ENCODE measurements around the gene SMIM28. TPM values are rescaled to one million over a fixed set of nuclear protein-coding genes. Genes with fewer than 3 reads are reported as not detected.

SMIM28 gene
- total RNA-seq, 1 experiment from 2014 or later, result not detected

DNA sequence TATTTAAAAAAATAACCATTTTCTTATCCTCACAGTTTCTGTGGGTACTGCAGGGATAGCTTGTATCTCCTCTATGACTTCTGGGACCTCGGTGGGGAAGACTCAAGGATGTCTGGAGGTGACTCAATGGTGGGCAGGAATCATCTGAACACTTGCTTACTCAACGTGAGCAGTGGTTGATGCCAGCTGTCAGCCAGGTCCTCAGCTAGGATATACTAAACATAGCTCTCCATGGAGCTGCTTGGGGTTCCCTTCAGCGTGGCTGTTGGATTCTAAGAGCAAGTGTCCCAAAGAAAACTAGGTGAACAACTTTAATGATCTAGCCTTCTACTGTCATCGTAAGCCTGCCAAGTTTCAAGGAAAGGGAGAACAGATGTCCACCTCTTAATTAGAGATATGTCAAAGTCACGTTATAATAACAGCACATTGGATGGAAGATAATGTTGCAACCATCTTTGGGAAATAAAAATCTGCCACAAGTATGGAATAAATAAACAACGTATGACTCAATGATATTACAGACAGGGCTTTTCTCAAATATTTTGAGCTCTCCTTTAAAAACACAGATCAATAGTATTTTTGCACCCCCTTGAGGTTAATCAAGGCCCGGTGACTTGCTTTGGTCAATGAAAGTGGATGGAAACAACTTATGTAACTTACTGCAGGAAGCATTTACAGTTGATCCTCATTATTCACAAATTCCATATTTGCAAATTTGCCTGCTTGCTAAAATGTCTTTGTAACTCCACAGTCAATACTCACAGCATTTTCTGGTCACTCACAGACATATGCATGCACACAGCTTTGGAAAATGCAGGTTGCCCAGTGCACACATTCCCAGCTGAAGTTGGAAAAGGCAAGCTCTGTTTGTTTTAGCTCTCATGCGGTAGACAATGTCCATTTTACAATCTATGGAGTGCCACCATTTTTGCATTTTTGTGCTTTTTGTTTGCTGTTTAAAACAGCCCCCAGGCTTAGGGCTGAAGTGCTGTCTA, 19.7 kb downstream of the SMIM28 start:
- H3K36me3 Mint-ChIP-seq (ENCODE audit: insufficient read depth, unreplicated experiment), result no peaks in the 10 kb centered on the region
- DNase-seq, result no peak
- TF ChIP-seq, protein P1, sequence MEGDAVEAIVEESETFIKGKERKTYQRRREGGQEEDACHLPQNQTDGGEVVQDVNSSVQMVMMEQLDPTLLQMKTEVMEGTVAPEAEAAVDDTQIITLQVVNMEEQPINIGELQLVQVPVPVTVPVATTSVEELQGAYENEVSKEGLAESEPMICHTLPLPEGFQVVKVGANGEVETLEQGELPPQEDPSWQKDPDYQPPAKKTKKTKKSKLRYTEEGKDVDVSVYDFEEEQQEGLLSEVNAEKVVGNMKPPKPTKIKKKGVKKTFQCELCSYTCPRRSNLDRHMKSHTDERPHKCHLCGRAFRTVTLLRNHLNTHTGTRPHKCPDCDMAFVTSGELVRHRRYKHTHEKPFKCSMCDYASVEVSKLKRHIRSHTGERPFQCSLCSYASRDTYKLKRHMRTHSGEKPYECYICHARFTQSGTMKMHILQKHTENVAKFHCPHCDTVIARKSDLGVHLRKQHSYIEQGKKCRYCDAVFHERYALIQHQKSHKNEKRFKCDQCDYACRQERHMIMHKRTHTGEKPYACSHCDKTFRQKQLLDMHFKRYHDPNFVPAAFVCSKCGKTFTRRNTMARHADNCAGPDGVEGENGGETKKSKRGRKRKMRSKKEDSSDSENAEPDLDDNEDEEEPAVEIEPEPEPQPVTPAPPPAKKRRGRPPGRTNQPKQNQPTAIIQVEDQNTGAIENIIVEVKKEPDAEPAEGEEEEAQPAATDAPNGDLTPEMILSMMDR (IDR thresholded peaks at IDR 0.05; ENCODE audit: insufficient read depth in 1 of 2, low read depth in 1 of 2, low read length in 1 of 2, severe bottlenecking in 1 of 2, unreplicated experiment in 1 of 2), result no peak
- no peaks in the 10 kb centered on the region for H3K27me3 Mint-ChIP-seq (ENCODE audit: insufficient read depth, unreplicated experiment)
- intact Hi-C loops (cut with micrococcal nuclease; ENCODE audit: unreplicated experiment), result no loop called here
- Histone ChIP-seq H3K36me3 (ENCODE audit: control insufficient read depth, insufficient read depth, low read length) (no peaks in the 10 kb centered on the region), H3K4me3 (ENCODE audit: low read depth, low read length) (no peak overlapping the region), H3K9me3 (no peaks in the 10 kb centered on the region), H3K4me1 (no peaks in the 10 kb centered on the region), H3K27me3 (replicated peaks; ENCODE audit: control insufficient read depth, insufficient read depth, low read length) (no peaks in the 10 kb centered on the region)
- BruUV-seq (replicated peaks), result no TSS peak
- no peaks in the 10 kb centered on the region for H3K9me3 Mint-ChIP-seq (ENCODE audit: unreplicated experiment)
- CTCF ChIA-PET, result interaction anchor here (1.0 kb wide), 3 partner anchors 107 to 261 kb away, joined by 3 read pairs; no protein-coding TSS in a partner anchor
- no peak overlapping the region for H3K27ac Mint-ChIP-seq (ENCODE audit: unreplicated experiment)
- H3K4me3 Mint-ChIP-seq (ENCODE audit: unreplicated experiment), result no peak overlapping the region
- H3K4me1 Mint-ChIP-seq (ENCODE audit: low read depth, unreplicated experiment), result no peaks in the 10 kb centered on the region
- POLR2A ChIA-PET, result no interaction called here

DNA sequence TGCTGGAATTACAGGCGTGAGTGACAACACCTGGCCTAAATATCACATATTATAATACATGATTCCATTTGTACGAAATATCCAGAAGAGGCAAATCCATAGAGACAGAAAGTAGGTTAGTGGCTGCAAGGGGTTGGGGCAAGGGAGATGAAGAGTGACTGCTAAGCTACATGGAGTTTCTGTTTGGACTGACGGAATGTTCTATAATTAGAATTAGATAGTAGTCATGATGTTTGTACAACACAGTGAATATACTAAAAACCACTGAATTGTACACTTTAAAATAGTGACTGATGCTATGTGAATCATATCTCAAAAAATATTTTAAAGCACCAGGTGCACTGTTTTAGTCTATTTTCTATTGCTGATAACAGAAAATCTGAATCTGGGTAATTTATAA, 22.6 kb downstream of the SMIM28 start:
- Histone ChIP-seq H3K27me3 (replicated peaks; ENCODE audit: control insufficient read depth, insufficient read depth, low read length) (no peaks in the 10 kb centered on the region), H3K9me3 (no peaks in the 10 kb centered on the region), H3K36me3 (ENCODE audit: control insufficient read depth, insufficient read depth, low read length) (no peaks in the 10 kb centered on the region), H3K4me1 (peaks cover 6% of the 10 kb centered on the region; the same call in 1 of the 2 replicates), H3K4me3 (ENCODE audit: low read depth, low read length) (no peak overlapping the region)
- Mint-ChIP-seq H3K36me3 (ENCODE audit: insufficient read depth, unreplicated experiment) (peaks cover 8% of the 10 kb centered on the region), H3K27ac (ENCODE audit: unreplicated experiment) (no peak overlapping the region), H3K4me3 (ENCODE audit: unreplicated experiment) (no peak overlapping the region), H3K9me3 (ENCODE audit: unreplicated experiment) (no peaks in the 10 kb centered on the region), H3K27me3 (ENCODE audit: insufficient read depth, unreplicated experiment) (no peaks in the 10 kb centered on the region), H3K4me1 (ENCODE audit: low read depth, unreplicated experiment) (no peaks in the 10 kb centered on the region)
- DNase-seq, result no peak
- BruUV-seq (replicated peaks), result no TSS peak
- ChIA-PET CTCF (no interaction called here), POLR2A (no interaction called here)
- TF ChIP-seq, protein P1 (IDR thresholded peaks at IDR 0.05; ENCODE audit: insufficient read depth in 1 of 2, low read depth in 1 of 2, low read length in 1 of 2, severe bottlenecking in 1 of 2, unreplicated experiment in 1 of 2), result no peak
- intact Hi-C loops (cut with micrococcal nuclease; ENCODE audit: unreplicated experiment), result loop anchor here (5.0 kb wide), 1 partner anchor 393 kb away; no protein-coding TSS in a partner anchor

DNA sequence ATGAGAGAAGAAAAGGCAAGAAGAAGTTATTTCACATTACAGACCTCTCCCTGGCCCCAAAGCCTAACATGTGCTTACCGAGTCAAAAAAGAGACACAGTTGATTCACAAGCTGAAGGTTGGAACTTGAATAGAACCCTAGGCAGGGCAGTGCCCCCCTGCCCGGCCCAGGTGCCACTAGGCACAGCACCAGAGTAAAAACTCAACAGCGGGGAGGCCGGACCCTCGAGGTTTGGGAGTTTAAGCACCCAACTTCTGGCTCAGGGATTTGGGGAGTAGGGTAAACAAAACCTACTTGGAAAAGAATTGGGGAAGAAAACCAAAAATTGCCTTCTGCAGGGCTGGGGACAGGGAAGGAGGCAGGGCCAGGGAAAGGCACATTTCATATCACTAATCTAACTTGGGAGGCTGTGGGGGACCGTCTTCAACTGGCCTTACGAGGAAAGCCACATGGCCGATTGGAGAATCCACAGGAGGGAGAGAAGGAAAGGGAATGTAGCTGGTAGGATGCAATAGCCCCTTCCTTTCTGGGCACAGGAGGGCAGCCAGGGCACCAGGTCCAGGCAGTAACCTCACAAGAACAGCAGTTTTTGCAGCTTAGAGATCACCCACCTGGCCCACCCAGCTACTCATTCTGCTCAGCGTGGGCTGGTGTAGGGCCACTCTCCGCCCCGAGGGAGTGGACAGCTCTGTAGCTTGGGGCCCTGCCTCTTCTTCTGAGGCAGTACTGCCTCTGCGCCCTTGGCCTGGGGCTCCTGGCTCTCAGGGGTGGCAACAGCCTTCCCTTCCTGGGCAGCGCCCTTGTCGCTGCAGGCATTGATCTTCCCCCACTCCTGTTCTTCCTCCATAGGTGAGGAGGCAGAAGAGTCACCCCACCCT, 24.5 kb downstream of the SMIM28 start:
- ChIA-PET POLR2A (no interaction called here), CTCF (interaction anchor here (0.7 kb wide), 2 partner anchors 118 to 290 kb away, joined by 3 to 5 read pairs; no protein-coding TSS in a partner anchor)
- DNase-seq, result no peak
- H3K4me3 ChIP-seq (ENCODE audit: low read depth, low read length), result no peak overlapping the region
- peak overlapping the region; percentile 67 for H3K27ac Mint-ChIP-seq (ENCODE audit: unreplicated experiment)
- no peaks in the 10 kb centered on the region for H3K27me3 Mint-ChIP-seq (ENCODE audit: insufficient read depth, unreplicated experiment)
- intact Hi-C loops (cut with micrococcal nuclease; ENCODE audit: unreplicated experiment), result loop anchor here (5.0 kb wide), 1 partner anchor 395 kb away; no protein-coding TSS in a partner anchor
- no TSS peak for BruUV-seq (replicated peaks)
- H3K27me3 ChIP-seq (replicated peaks; ENCODE audit: control insufficient read depth, insufficient read depth, low read length), result no peaks in the 10 kb centered on the region
- H3K4me1 Mint-ChIP-seq (ENCODE audit: low read depth, unreplicated experiment), result no peaks in the 10 kb centered on the region
- H3K4me1 ChIP-seq, result peaks cover 11% of the 10 kb centered on the region; the same call in 1 of the 2 replicates
- peak overlapping the region; percentile 47 for H3K4me3 Mint-ChIP-seq (ENCODE audit: unreplicated experiment)
- no peaks in the 10 kb centered on the region for H3K9me3 ChIP-seq
- H3K9me3 Mint-ChIP-seq (ENCODE audit: unreplicated experiment), result no peaks in the 10 kb centered on the region
- TF ChIP-seq, protein P1 (IDR thresholded peaks at IDR 0.05; ENCODE audit: insufficient read depth in 1 of 2, low read depth in 1 of 2, low read length in 1 of 2, severe bottlenecking in 1 of 2, unreplicated experiment in 1 of 2), result no peak
- H3K36me3 Mint-ChIP-seq (ENCODE audit: insufficient read depth, unreplicated experiment), result peaks cover 22% of the 10 kb centered on the region
- peaks cover under 1% of the 10 kb centered on the region; the same call in 1 of the 2 replicates for H3K36me3 ChIP-seq (ENCODE audit: control insufficient read depth, insufficient read depth, low read length)
